Measurements from ENCODE around the gene ADAM12.
"Not testable (repeated sequence)": the region's sequence is repeated elsewhere in the genome, so short reads cannot be mapped to it uniquely, and the experiment has no call there.

The ADAM12 gene

GRCh38 chr10:126187399-126187798 is 200.9 kb downstream of the ADAM12 start:
- DNase-seq (ENCODE audit: insufficient read length, low spot score) (no peak), FAIRE-seq (no peak)
- TF ChIP-seq POLR2A (IDR thresholded peaks at IDR 0.05; ENCODE audit: low read depth, low read length), result no peak

DNA sequence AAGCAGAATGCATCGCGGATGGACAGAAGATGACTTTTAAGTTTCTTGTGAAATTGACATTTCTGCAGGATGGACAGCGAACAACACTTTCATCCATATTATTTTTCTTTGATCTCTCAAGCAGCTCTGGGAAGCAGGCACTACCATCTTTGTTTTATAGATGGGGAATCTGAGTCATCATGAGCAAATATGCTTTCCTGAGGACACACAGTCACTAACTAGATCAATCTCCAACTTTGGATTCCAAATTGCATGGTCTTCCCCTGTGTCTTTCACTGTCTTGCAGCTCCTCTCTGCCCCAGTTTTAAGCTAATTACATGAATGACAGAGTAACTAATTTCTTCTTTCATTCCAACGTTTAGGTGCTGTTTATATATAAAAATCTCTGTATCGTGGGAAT is 201.5 kb downstream of the ADAM12 start:
- FAIRE-seq, result no peak
- no peak for DNase-seq (ENCODE audit: insufficient read length, low spot score)
- no peak for TF ChIP-seq POLR2A (IDR thresholded peaks at IDR 0.05; ENCODE audit: low read depth, low read length)

GRCh38 chr10:126185676-126186447 is 202.4 kb downstream of the ADAM12 start:
- TF ChIP-seq POLR2A (IDR thresholded peaks at IDR 0.05; ENCODE audit: low read depth, low read length), result no peak

GRCh38 chr10:126181626-126182025 is 206.7 kb downstream of the ADAM12 start:
- FAIRE-seq (no peak), DNase-seq (ENCODE audit: insufficient read length, low spot score) (no peak)
- TF ChIP-seq POLR2A (IDR thresholded peaks at IDR 0.05; ENCODE audit: low read depth, low read length), result no peak

More at GRCh38 chr10:126185676-126186447, 202.4 kb downstream of the ADAM12 start:
- DNase-seq (ENCODE audit: insufficient read length, low spot score) (no peak), FAIRE-seq (no peak)

DNA sequence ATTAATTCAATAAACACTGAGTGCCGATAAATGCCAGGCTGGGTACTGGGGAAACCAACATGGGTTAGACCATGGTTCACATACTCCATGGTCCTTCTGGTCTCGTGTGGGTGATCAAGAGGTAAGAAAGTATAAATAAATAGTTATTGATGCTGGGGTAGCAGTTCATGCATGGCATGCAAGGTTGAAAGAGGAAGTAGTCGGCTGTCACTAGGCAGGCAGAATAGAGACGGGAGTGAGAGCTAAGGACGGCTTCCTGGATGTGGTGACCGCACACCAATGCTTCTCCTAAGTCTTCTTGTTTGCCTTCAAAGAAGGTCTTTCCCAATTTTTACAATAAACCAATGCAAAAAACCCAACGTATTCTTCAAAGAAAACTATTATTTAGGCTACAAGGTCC is 208.6 kb downstream of the ADAM12 start:
- DNase-seq (ENCODE audit: insufficient read length, low spot score) (no peak), FAIRE-seq (no peak)
- TF ChIP-seq POLR2A (IDR thresholded peaks at IDR 0.05; ENCODE audit: low read depth, low read length), result no peak

DNA sequence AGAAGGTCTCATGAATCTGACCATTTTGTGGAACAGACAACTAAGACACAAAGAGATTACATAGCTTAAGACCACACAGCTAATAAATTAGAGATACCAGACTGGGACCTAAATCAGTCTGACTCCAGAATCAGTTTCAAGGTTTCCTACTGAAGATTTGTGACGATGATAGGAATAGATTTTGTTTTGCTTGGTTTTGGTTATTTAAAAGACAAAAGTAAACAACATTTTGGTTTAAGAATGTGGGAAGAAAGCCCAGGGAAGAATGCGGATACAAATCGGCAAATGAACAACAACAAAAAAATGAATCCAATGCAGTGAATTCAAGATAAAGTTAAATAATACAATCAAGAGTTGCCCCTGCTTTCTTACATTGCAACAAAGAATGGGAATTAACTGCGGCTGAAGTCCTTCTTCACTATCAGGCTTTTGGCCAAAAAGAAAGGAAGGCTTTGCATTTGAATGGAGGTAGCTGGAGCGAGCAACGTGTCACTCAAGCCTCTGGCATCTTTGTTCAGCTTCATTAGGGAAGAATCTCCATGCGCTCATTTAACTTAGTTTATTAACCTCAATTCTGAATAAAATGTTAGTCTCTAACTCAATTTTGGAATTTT is 210.8 kb downstream of the ADAM12 start:
- TF ChIP-seq POLR2A (IDR thresholded peaks at IDR 0.05; ENCODE audit: low read depth, low read length), result no peak
- no peak for FAIRE-seq
- DNase-seq (ENCODE audit: insufficient read length, low spot score), result no peak

DNA sequence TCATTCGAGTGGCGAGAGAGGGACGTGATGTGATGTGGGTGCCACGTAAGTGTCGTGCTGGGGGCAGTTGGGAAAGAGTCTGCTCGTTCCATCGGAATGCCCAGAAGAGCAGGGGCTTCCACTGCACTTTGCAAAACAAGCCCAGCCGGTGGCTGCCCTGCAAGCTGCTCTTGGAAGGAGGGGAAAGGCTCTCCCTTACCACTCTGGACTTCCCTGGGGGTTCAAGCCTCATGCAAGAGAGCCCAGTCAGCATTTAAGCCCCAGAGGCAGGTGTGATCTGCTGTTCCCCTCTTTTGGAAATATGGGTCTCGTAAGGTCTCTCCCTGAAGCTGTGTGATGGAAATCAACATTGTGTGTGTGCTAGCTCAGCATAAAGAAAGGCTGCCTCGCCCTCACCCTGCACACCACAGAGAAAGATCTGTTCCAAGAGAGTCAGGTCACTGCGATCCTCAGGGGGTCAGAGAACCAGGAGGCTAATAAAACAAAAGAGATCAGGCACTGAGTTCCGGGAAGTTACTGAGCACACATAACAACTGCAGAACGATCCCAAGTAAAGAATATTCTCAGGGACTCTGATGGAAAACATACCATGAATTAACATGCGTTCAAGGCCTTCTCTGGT is 212.5 kb downstream of the ADAM12 start:
- TF ChIP-seq POLR2A (IDR thresholded peaks at IDR 0.05; ENCODE audit: low read depth, low read length), result no peak
- DNase-seq (ENCODE audit: insufficient read length, low spot score), result no peak
- FAIRE-seq, result peak; percentile 11

- DNase-seq (ENCODE audit: insufficient read length, low spot score); FAIRE-seq: not testable (repeated sequence)
Measured at GRCh38 chr10:126172755-126173154, 215.5 kb downstream of the ADAM12 start.

DNA sequence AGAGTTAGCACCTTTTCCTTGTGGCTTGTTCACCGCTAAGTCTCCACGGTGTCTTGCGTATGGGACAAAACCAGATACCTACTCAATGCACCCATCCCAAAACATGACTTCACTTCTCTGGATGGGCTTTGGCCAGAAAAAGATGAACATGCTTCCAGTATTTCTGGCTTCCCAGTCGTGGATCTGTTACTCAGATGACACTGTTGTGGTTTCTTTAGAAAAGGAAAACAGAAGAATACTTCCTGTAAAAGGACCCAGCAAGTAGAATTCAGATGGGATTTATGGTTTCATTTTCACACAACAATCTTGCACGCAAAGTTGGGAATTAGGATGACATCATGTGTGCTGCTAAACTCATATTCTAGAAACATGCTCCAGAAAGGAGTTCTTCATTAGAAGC is 216.7 kb downstream of the ADAM12 start:
- TF ChIP-seq POLR2A (IDR thresholded peaks at IDR 0.05; ENCODE audit: low read depth, low read length), result no peak
- DNase-seq (ENCODE audit: insufficient read length, low spot score) (peak; percentile 12), FAIRE-seq (peak; percentile 74)

DNA sequence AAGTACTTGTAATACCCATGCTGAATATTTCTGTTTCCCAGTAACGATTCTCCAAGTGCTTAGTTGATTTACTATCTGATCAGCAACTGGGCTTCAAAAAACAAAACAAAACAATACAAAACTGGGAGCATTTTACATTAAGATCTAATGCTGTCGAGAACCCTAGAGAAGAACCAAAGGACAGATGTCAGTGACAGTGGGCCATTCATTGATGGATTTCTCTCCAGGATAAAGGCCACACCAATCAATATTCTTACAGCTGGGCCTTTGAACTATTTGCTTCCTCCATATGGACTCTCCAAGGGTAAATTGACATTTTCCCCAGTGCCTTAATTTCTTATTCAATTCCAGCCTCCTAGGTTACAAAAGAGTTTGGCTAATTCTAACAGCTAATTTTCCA is 217.5 kb downstream of the ADAM12 start:
- no peak for DNase-seq (ENCODE audit: insufficient read length, low spot score)
- no peak for TF ChIP-seq POLR2A (IDR thresholded peaks at IDR 0.05; ENCODE audit: low read depth, low read length)
- no peak for FAIRE-seq

DNA sequence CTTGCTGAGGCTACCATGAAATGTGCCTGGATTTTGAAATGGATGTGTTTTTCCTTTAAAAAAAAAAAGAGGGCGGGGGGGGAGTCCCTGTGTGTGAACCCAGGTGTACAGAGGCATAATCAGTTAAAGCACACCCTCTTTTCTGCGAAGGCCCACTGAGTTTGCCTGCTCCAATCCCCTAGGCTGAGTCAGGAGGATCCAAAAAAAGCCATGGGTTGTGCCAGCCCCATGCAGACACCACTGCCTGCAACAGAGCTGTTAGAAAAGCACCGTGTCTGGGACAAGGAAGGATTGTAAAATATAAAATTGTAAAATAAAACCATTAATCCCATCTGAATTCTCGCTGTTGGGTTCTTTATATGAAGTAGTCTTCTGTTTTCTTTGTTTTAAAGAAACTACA is 217.9 kb downstream of the ADAM12 start:
- no peak for FAIRE-seq
- TF ChIP-seq POLR2A (IDR thresholded peaks at IDR 0.05; ENCODE audit: low read depth, low read length), result no peak
- DNase-seq (ENCODE audit: insufficient read length, low spot score), result no peak

GRCh38 chr10:126169899-126170298 is 218.4 kb downstream of the ADAM12 start:
- DNase-seq (ENCODE audit: insufficient read length, low spot score), result no peak
- TF ChIP-seq POLR2A (IDR thresholded peaks at IDR 0.05; ENCODE audit: low read depth, low read length), result no peak
- FAIRE-seq, result no peak

- FAIRE-seq, result no peak
- no peak for DNase-seq (ENCODE audit: insufficient read length, low spot score)
- no peak for TF ChIP-seq POLR2A (IDR thresholded peaks at IDR 0.05; ENCODE audit: low read depth, low read length)
Measured at GRCh38 chr10:126166797-126167196, 221.5 kb downstream of the ADAM12 start.

- no peak for TF ChIP-seq POLR2A (IDR thresholded peaks at IDR 0.05; ENCODE audit: low read depth, low read length)
- no peak for FAIRE-seq
- DNase-seq (ENCODE audit: insufficient read length, low spot score), result no peak
Measured at GRCh38 chr10:126165874-126166273, 222.4 kb downstream of the ADAM12 start.

DNA sequence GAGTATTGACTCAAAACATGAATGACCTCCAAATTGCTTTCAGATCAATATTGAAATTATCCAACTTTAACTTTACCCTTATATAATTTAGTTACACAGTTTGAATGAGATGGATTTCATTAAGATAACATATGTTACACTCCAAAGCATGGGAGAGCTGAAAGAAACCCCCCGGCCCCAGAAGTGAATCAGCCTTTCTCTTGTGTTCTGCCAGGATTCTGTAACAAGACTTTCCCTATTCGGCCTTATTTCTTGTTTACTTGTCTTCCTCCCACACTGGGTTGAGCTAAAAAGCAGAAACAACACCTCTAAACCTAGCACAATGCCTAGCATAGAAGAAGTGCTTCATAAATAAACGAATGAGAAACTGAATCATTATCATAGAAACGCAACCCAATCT is 224.8 kb downstream of the ADAM12 start:
- DNase-seq (ENCODE audit: insufficient read length, low spot score), result no peak
- FAIRE-seq, result no peak
- no peak for TF ChIP-seq POLR2A (IDR thresholded peaks at IDR 0.05; ENCODE audit: low read depth, low read length)

Data from H54 (cell line).